Smooth muscle cell (in vitro differentiated cells): ENCODE data around the gene RRAS2. TPM values are rescaled to one million over a fixed set of nuclear protein-coding genes. Genes with fewer than 3 reads are reported as not detected.

Experiments used
- DNase-seq: peaks from one replicate; lab custom pipeline; 2025; ENCODE audit not compliant: unreplicated experiment; lab: John Stamatoyannopoulos, UW
- H2AFZ ChIP-seq: fragments of 200-600 bp; sonication (generic); 2 replicates; pipeline ENCODE4 v1.6.0; 2016; ENCODE audit warnings: antibody characterized with exemption, low read depth, mild to moderate bottlenecking
- H3F3A ChIP-seq: fragments of 200-600 bp; sonication (generic); 2 replicates; pipeline ENCODE4 v1.6.0; 2017; ENCODE audit warnings: antibody characterized with exemption, low read depth
- H3K27ac ChIP-seq: fragments of 200-600 bp; sonication (generic); 2 replicates; pipeline ENCODE4 v1.5.1; 2016; ENCODE audit warnings: low read depth, mild to moderate bottlenecking
- H3K27me3 ChIP-seq: fragments of 200-600 bp; sonication (generic); 2 replicates; pipeline ENCODE4 v1.6.1; 2016; ENCODE audit warnings: low read depth, mild to moderate bottlenecking
- H3K36me3 ChIP-seq: fragments of 200-600 bp; sonication (generic); 2 replicates; pipeline ENCODE4 v1.5.1; 2016; ENCODE audit warnings: low read depth
- H3K4me1 ChIP-seq: fragments of 200-600 bp; sonication (generic); 2 replicates; pipeline ENCODE4 v1.5.1; 2016; ENCODE audit warnings: low read depth
- H3K4me2 ChIP-seq: fragments of 200-600 bp; sonication (generic); 2 replicates; pipeline ENCODE4 v1.6.0; 2016; ENCODE audit warnings: mild to moderate bottlenecking
- H3K4me3 ChIP-seq: fragments of 200-600 bp; sonication (generic); 2 replicates; pipeline ENCODE4 v1.5.1; 2016; ENCODE audit warnings: mild to moderate bottlenecking
- H3K79me2 ChIP-seq: fragments of 200-600 bp; sonication (generic); 2 replicates; pipeline ENCODE4 v1.6.0; 2016; ENCODE audit warnings: low read depth, mild to moderate bottlenecking
- H3K9ac ChIP-seq: fragments of 200-600 bp; sonication (generic); 2 replicates; pipeline ENCODE4 v1.6.0; 2016; ENCODE audit warnings: low read depth
- H3K9me3 ChIP-seq: fragments of 200-600 bp; sonication (generic); replicated peaks from 2 replicates; pipeline ENCODE4 v1.5.1; 2016; ENCODE audit warnings: low read depth
- H4K20me1 ChIP-seq: fragments of 200-600 bp; sonication (generic); 2 replicates; pipeline ENCODE4 v1.6.0; 2016; ENCODE audit warnings: low read depth
- CTCF ChIP-seq: fragments of 200-600 bp; sonication (generic); IDR thresholded peaks from 2 replicates; pipeline ENCODE4 v1.5.1; 2017; ENCODE audit warnings: borderline replicate concordance, mild to moderate bottlenecking, antibody characterized with exemption; ENCODE audit not compliant: insufficient read depth, poor library complexity, severe bottlenecking
- WGBS: methylation state at CpG from one replicate; pipeline ENCODE4 v1.1.7; 2016; ENCODE audit warnings: low lambda C conversion rate; 5-methylcytosine and 5-hydroxymethylcytosine counted together
- polyA plus RNA-seq: library from polyadenylated mRNA; unstranded; fragments of >200 nt; fragmentation: Nextera tagmentation; extraction: Ambion mirVana; gene quantifications from 2 replicates; pipeline ENCODE4 v1.2.1, GENCODE V29; 2016
- total RNA-seq: library from RNA; depleted of rRNA; stranded (reverse); fragments of >200 nt; gene quantifications from 2 replicates; pipeline ENCODE4 v1.2.3, GENCODE V29; 2014

The RRAS2 gene
- total and polyA plus RNA-seq, 2 experiments from 2014 or later: 27.3 to 53.6 TPM

GRCh38 chr11:14258221-14258935, 100.6 kb downstream of the RRAS2 start:
- H3K27me3 ChIP-seq: no peaks in the 10 kb centered on the region
- H4K20me1 ChIP-seq: no peaks in the 10 kb centered on the region
- TF ChIP-seq CTCF: no peak
- no peak overlapping the region for H2AFZ ChIP-seq
- H3K4me2 ChIP-seq: no peak overlapping the region
- H3K4me3 ChIP-seq: no peak overlapping the region
- WGBS: 58% methylated on average over 6 of the region's 6 CpGs
- no peaks in the 10 kb centered on the region for H3K9me3 ChIP-seq
- no peak for DNase-seq
- H3K9ac ChIP-seq: no peak overlapping the region
- no peaks in the 10 kb centered on the region for H3K79me2 ChIP-seq
- H3K27ac ChIP-seq: no peak overlapping the region
- no peaks in the 10 kb centered on the region for H3K36me3 ChIP-seq
- H3F3A ChIP-seq: no peaks in the 10 kb centered on the region
- H3K4me1 ChIP-seq: no peaks in the 10 kb centered on the region

GRCh38 chr11:14255238-14255534, 103.8 kb downstream of the RRAS2 start:
- no peaks in the 10 kb centered on the region for H4K20me1 ChIP-seq
- no peaks in the 10 kb centered on the region for H3K27me3 ChIP-seq
- H3K27ac ChIP-seq: no peak overlapping the region
- no peak overlapping the region for H2AFZ ChIP-seq
- 50% methylated on average over 2 of the region's 2 CpGs for WGBS
- no peaks in the 10 kb centered on the region for H3K36me3 ChIP-seq
- H3K9ac ChIP-seq: no peak overlapping the region
- no peak overlapping the region for H3K4me2 ChIP-seq
- no peak for TF ChIP-seq CTCF
- H3K4me3 ChIP-seq: no peak overlapping the region
- H3K79me2 ChIP-seq: no peaks in the 10 kb centered on the region
- H3K4me1 ChIP-seq: no peaks in the 10 kb centered on the region
- H3K9me3 ChIP-seq: no peaks in the 10 kb centered on the region
- H3F3A ChIP-seq: no peaks in the 10 kb centered on the region
- no peak for DNase-seq

GRCh38 chr11:14254533-14255237, 104.3 kb downstream of the RRAS2 start:
- no peaks in the 10 kb centered on the region for H3K27me3 ChIP-seq
- H3F3A ChIP-seq: no peaks in the 10 kb centered on the region
- no peak for DNase-seq
- H2AFZ ChIP-seq: no peak overlapping the region
- H3K79me2 ChIP-seq: no peaks in the 10 kb centered on the region
- 87% methylated on average over 13 of the region's 13 CpGs for WGBS
- no peaks in the 10 kb centered on the region for H3K36me3 ChIP-seq
- no peak overlapping the region for H3K27ac ChIP-seq
- no peak overlapping the region for H3K4me3 ChIP-seq
- no peak overlapping the region for H3K9ac ChIP-seq
- no peak overlapping the region for H3K4me2 ChIP-seq
- no peaks in the 10 kb centered on the region for H3K4me1 ChIP-seq
- no peaks in the 10 kb centered on the region for H3K9me3 ChIP-seq
- TF ChIP-seq CTCF: no peak
- no peaks in the 10 kb centered on the region for H4K20me1 ChIP-seq

- Histone ChIP-seq H4K20me1 (no peaks in the 10 kb centered on the region), H3K27ac (no peak overlapping the region), H3K27me3 (no peaks in the 10 kb centered on the region), H3K36me3 (no peaks in the 10 kb centered on the region), H2AFZ (no peak overlapping the region), H3F3A (no peaks in the 10 kb centered on the region), H3K4me3 (no peak overlapping the region), H3K9me3 (no peaks in the 10 kb centered on the region), H3K9ac (no peak overlapping the region), H3K4me1 (peaks cover 4% of the 10 kb centered on the region), H3K4me2 (no peak overlapping the region), H3K79me2 (no peaks in the 10 kb centered on the region)
- 99% methylated on average over 5 of the region's 5 CpGs for WGBS
- no peak for DNase-seq
- TF ChIP-seq CTCF: no peak
Measured at GRCh38 chr11:14253840-14254239, 105.1 kb downstream of the RRAS2 start.
